Astrocyte of the cerebellum (primary cell): Measurements from ENCODE around the gene CCDC184.
"Not testable (repeated sequence)": the region's sequence is repeated elsewhere in the genome, so short reads cannot be mapped to it uniquely, and the experiment has no call there.

Experiments
- DNase-seq: peaks from one replicate; pipeline ENCODE4 v3.0.0-alpha.2; 2011; ENCODE audit warnings: low read depth
- H3K4me3 ChIP-seq: 2 replicates; pipeline ENCODE4 v1.5.1; 2011; ENCODE audit warnings: mild to moderate bottlenecking, low read depth, low read length, moderate library complexity
- in situ Hi-C: cut with HindIII; loops from 2 replicates; pipeline ENCODE4 v1.10.0; 2017; ENCODE audit warnings: low sequenced_read_pairs
- TF ChIP-seq, protein P1 (sequence below): IDR thresholded peaks from 2 replicates; pipeline ENCODE4 v1.5.1; 2012; ENCODE audit warnings: low read length, low read depth, moderate library complexity, mild to moderate bottlenecking; ENCODE audit errors: missing control alignments

Gene CCDC184

DNA sequence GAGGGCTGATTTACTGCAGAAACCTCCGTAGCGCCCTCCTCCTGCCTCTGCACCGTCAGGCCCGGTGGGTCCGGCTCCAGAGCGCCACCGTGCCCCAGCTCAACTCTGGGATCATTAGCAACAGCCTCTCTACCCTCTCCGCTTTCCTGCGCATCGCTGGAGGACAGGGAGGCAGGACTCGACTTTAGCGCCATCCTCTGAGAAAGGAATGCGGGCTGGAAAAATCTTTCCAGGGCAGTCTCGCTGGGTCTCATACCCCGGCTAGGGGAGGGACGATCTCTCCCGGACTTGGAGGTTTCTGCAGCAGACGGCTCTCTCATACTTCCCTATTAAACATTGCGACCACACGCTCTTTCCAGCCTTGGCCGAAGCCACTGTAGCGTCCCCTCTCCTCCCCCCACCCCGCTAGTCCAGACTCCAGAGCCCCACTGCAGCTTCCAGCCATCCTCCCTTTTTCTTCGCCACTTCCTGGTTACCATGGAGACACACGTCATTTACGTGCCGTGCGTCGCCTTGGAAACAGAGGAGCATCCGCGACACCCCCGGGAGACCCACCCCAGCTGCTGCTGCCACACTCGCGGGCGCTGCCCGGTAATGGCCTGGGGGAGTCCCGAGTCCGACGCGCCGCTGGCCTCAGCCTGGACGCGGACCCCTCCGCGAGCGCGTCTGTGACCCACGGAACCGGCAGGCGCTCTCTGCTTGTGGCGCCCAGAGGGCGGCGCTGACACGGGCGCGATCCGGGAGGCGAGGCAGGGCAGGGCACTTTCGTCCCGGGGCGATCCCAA lies at the start of gene CCDC184:
Gene CCDC184 (plus strand): TSS at position 554 of the 785 bp plus-strand sequence. CDS start 479 bp downstream, outside the sequence.
- in situ Hi-C loops = no loop called here
- TF ChIP-seq, protein P1, sequence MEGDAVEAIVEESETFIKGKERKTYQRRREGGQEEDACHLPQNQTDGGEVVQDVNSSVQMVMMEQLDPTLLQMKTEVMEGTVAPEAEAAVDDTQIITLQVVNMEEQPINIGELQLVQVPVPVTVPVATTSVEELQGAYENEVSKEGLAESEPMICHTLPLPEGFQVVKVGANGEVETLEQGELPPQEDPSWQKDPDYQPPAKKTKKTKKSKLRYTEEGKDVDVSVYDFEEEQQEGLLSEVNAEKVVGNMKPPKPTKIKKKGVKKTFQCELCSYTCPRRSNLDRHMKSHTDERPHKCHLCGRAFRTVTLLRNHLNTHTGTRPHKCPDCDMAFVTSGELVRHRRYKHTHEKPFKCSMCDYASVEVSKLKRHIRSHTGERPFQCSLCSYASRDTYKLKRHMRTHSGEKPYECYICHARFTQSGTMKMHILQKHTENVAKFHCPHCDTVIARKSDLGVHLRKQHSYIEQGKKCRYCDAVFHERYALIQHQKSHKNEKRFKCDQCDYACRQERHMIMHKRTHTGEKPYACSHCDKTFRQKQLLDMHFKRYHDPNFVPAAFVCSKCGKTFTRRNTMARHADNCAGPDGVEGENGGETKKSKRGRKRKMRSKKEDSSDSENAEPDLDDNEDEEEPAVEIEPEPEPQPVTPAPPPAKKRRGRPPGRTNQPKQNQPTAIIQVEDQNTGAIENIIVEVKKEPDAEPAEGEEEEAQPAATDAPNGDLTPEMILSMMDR = peak; percentile 42
- H3K4me3 ChIP-seq = peak within 1 kb of the TSS; percentile 69
- DNase-seq = no peak

DNA sequence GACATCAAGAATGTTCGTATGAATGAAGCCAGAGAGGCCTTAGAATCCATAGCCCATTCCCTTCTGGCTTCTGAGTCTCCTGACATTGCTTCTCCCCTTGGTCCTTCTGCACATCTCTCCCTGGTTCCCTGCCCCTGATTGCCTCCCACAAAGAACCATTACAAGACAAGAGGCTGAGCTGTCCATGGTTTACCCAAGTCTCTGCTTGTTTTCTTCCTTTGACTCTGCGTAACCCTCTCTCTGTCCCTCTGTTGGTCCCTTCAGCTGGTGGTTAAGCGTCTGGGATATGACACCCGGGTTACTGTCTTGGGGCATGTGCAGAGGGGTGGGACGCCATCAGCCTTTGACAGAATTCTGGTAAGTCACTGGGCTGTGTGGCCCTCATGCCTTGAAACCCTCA lies 48.4 kb upstream of the CCDC184 start:
- H3K4me3 ChIP-seq = no peak overlapping the region
- TF ChIP-seq, protein P1 = no peak
- in situ Hi-C loops = no loop called here
- DNase-seq = no peak

DNA sequence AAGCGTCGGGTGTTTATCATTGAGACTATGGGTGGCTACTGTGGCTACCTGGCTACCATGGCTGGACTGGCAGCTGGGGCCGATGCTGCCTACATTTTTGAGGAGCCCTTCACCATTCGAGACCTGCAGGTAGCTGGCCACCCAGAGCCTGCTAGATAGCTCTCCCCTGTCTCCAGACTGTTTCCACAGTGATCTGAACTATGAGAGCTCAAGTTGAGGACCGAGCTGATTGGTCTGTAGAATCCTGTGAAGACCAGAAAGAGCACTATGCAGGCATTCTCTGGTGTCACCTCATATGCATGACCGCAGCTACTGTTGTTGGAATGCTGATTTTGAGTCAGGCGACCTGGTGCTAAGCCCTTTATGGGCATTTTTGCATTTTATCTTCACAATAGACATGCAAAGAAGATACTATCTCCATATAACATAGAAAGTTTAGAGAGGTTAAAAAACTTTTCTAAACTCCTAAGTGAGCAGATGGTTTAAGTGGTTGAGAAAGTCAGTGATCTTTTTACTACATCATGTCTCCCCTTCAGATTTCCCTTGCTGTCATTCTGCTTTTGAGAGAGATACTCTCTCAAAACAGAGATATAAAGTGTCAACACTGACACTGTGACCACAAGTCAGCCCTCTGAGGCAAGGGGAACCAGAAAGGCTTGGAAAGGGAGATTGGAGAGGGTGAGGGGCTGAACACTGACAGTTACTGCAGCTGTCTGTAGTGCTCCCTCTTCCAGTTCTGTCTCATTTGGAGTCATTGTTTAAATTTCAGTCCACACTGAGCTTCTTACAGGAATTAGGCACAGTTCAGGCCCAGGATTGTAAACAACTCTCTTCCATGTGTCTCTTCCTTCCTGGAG lies 40.4 kb upstream of the CCDC184 start:
- in situ Hi-C loops = no loop called here
- TF ChIP-seq, protein P1 = no peak
- no peak for DNase-seq
- no peak overlapping the region for H3K4me3 ChIP-seq

DNA sequence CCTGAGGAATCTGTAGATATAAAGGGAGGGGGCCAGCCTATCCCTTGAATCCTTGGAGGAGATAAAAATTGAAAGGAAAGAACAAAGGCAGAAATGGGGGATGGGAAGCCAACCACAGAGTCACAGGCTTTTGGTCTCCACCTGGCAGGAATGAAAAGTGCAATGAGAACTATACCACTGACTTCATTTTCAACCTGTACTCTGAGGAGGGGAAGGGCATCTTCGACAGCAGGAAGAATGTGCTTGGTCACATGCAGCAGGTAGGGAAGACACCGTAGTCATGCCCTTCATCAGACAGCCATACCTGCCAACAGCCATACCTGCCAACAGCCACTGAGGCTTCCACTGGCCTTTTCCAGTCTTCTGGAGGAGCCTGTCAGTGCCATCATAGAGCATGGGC lies 39.5 kb upstream of the CCDC184 start:
- no peak for DNase-seq
- in situ Hi-C loops = no loop called here
- no peak overlapping the region for H3K4me3 ChIP-seq
- TF ChIP-seq, protein P1 = no peak

DNA sequence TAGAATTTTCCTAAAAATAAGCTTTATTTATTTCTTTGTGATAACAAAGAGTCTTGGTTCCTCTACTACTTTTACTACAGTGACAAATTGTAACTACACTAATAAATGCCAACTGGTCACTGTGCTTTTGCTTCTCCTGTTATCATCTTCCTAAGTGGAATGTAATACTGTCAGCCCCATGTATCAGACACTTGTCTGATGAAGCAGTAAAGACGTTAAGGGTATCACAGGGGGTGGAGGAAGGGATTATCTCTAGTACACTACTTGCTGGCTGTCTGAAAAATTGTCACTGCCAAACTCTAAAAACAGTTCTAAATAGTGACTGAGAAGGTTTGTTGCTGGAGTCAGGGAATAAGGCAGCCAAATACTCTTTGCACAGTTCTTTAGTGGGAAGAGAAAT lies 37.5 kb upstream of the CCDC184 start:
- in situ Hi-C loops = no loop called here
- DNase-seq = no peak
- H3K4me3 ChIP-seq = no peak overlapping the region
- TF ChIP-seq, protein P1 = no peak

DNA sequence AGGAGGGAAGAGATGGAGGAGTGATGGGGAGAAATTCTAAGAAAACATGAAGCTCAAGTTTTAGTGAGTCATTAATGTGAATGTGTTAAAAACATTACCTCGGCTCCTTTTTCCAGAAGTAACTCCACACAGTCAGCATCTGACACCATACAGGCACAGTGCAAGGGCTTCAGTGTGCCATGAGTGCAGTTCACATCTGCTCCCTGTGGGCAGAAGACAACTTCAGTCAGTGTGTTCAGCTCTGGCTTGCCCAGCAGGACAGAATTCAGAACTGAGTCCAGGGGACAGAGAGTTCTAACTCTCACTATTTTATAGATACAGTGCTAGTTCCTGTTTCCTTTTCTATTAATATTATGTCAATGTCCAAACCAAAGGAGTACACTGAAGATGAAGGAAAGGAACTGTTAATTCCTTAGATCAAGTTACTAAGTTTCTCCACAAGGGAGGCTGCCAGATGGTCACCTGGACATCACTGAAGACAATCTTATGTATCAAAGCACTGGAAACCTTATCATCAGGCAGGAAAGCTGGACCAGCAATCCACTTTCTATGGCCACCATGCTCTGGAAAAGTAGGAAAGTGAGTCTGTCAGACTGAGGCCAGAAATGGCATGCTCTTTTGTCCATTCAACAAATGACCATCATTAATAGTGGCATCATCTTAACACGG lies 32.2 kb upstream of the CCDC184 start:
- no peak for DNase-seq
- in situ Hi-C loops = no loop called here
- no peak overlapping the region for H3K4me3 ChIP-seq

DNA sequence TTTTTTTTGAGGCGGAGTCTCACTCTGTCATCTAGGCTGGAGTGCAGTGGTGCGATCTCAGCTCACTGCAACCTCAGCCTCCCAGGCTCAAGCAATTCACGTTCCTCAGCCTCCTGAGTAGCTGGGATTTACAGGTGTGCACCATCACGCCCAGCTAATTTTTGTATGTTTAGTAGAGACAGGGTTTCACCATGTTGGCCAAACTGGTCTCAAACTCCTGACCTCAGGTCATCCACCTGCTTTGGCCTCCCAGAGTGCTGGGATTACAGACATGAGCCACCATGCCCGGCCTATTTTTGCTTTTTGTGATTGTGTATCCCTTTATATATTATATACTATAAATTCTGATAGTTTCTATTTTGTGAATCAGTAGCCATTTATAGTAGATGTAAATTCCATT lies 27.7 kb upstream of the CCDC184 start:
- in situ Hi-C loops, DNase-seq, H3K4me3 ChIP-seq: not testable (repeated sequence)

More for the DNA sequence above, 32.2 kb upstream of the CCDC184 start:
- TF ChIP-seq, protein P1 = no peak
